ENCODE measurements around the gene ZNF22.
"Not testable (repeated sequence)": the region's sequence is repeated elsewhere in the genome, so short reads cannot be mapped to it uniquely, and the experiment has no call there.

ZNF22 gene

GRCh38 chr10:45004661-45005060 lies 3.9 kb downstream of the ZNF22 start:
- H3K4me3 ChIP-seq (ENCODE audit: low read depth, low read length) = no peak overlapping the region
- TF ChIP-seq CTCF (IDR thresholded peaks at IDR 0.05; ENCODE audit: control insufficient read depth, extremely low read depth, insufficient read depth) = no peak
- no peak for DNase-seq (ENCODE audit: low read depth)

- no peak for TF ChIP-seq CTCF (IDR thresholded peaks at IDR 0.05; ENCODE audit: control insufficient read depth, extremely low read depth, insufficient read depth)
- no peak for DNase-seq (ENCODE audit: low read depth)
These were observed 4.6 kb downstream of the ZNF22 start for GRCh38 chr10:45005284-45005683.

GRCh38 chr10:45006276-45007030 lies 5.7 kb downstream of the ZNF22 start:
- H3K4me3 ChIP-seq (ENCODE audit: low read depth, low read length) = no peak overlapping the region
- DNase-seq (ENCODE audit: low read depth) = no peak
- no peak for TF ChIP-seq CTCF (IDR thresholded peaks at IDR 0.05; ENCODE audit: control insufficient read depth, extremely low read depth, insufficient read depth)

More at GRCh38 chr10:45005284-45005683, 4.6 kb downstream of the ZNF22 start:
- no peak overlapping the region for H3K4me3 ChIP-seq (ENCODE audit: low read depth, low read length)

- TF ChIP-seq CTCF (IDR thresholded peaks at IDR 0.05; ENCODE audit: control insufficient read depth, extremely low read depth, insufficient read depth) = peak; percentile 93
- H3K4me3 ChIP-seq (ENCODE audit: low read depth, low read length) = no peak overlapping the region
- DNase-seq (ENCODE audit: low read depth) = peak; percentile 71
These were observed 7.9 kb downstream of the ZNF22 start for GRCh38 chr10:45008524-45009161.

- not testable (repeated sequence) for DNase-seq (ENCODE audit: low read depth); H3K4me3 ChIP-seq (ENCODE audit: low read depth, low read length)
These were observed 13.8 kb downstream of the ZNF22 start for GRCh38 chr10:45014557-45014956.

GRCh38 chr10:45015590-45015989 lies 14.9 kb downstream of the ZNF22 start:
- no peak overlapping the region for H3K4me3 ChIP-seq (ENCODE audit: low read depth, low read length)
- no peak for TF ChIP-seq CTCF (IDR thresholded peaks at IDR 0.05; ENCODE audit: control insufficient read depth, extremely low read depth, insufficient read depth)
- no peak for DNase-seq (ENCODE audit: low read depth)

GRCh38 chr10:45023426-45023825 lies 22.7 kb downstream of the ZNF22 start:
- no peak for DNase-seq (ENCODE audit: low read depth)
- no peak overlapping the region for H3K4me3 ChIP-seq (ENCODE audit: low read depth, low read length)
- no peak for TF ChIP-seq CTCF (IDR thresholded peaks at IDR 0.05; ENCODE audit: control insufficient read depth, extremely low read depth, insufficient read depth)

Measured in LNCaP clone FGC (cell line).